GM08714 (cell line): ENCODE measurements around the gene CCDC74A.

Experiments
- H3K4me3 ChIP-seq: fragments of 200-500 bp; sonication (Bioruptor generic); 2 replicates; pipeline ENCODE4 v1.5.1; 2014; ENCODE audit warnings: mild to moderate bottlenecking, low read length, inconsistent platforms
- ZNF274 ChIP-seq: IDR thresholded peaks from 2 replicates; pipeline ENCODE4 v1.6.1; 2012; ENCODE audit warnings: mild to moderate bottlenecking, low read depth, low read length

The CCDC74A gene

GRCh38 chr2:131572175-131572574 lies 44.5 kb downstream of the CCDC74A start:
- H3K4me3 ChIP-seq = no peak overlapping the region
- no peak for TF ChIP-seq ZNF274

DNA sequence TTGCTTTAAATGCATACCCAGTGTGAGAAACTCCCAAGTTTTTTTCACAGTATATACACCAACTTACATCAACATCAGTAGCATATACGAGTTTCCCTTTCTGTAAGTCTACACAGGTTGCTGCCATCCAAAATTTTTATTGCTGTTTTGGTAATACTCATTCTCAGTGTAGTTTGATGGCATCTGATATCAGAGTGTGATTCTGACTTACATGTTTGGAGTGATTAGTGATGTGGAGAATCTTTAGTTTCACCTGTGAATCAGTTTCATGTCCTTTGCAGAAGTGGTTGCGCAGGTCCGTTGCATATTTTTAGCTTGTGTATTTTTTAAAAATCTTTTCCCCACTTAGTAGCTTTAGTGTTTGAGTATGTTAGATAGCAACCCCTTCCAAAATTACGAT lies 50.1 kb downstream of the CCDC74A start:
- TF ChIP-seq ZNF274 = no peak
- H3K4me3 ChIP-seq = no peak overlapping the region

- H3K4me3 ChIP-seq = no peak overlapping the region
- no peak for TF ChIP-seq ZNF274
These were observed 52.5 kb downstream of the CCDC74A start for GRCh38 chr2:131580187-131580586.
